LNCaP clone FGC (cell line): ENCODE results near the gene ASB15.
A peak's percentile ranks its signal among the peaks of the same experiment; 100 is the strongest.

ENCODE experiments used
- DNase-seq: peaks from one replicate; pipeline ENCODE4 v3.0.0-alpha.2; 2011; ENCODE audit warnings: low read depth
- H3K4me3 ChIP-seq: 2 replicates; pipeline ENCODE4 v1.5.1; 2011; ENCODE audit warnings: mild to moderate bottlenecking, low read depth, low read length, control low read depth
- TF ChIP-seq, protein P1 (sequence below): IDR thresholded peaks from 2 replicates; pipeline ENCODE4 v1.5.1; 2012; ENCODE audit warnings: mild to moderate bottlenecking; ENCODE audit not compliant: control insufficient read depth, insufficient read depth; ENCODE audit errors: extremely low read depth

ASB15 gene

GRCh38 chr7:123635551-123636359 is 34.1 kb downstream of the ASB15 start:
- no peak for DNase-seq
- TF ChIP-seq, protein P1, sequence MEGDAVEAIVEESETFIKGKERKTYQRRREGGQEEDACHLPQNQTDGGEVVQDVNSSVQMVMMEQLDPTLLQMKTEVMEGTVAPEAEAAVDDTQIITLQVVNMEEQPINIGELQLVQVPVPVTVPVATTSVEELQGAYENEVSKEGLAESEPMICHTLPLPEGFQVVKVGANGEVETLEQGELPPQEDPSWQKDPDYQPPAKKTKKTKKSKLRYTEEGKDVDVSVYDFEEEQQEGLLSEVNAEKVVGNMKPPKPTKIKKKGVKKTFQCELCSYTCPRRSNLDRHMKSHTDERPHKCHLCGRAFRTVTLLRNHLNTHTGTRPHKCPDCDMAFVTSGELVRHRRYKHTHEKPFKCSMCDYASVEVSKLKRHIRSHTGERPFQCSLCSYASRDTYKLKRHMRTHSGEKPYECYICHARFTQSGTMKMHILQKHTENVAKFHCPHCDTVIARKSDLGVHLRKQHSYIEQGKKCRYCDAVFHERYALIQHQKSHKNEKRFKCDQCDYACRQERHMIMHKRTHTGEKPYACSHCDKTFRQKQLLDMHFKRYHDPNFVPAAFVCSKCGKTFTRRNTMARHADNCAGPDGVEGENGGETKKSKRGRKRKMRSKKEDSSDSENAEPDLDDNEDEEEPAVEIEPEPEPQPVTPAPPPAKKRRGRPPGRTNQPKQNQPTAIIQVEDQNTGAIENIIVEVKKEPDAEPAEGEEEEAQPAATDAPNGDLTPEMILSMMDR: peak; percentile 73
- no peak overlapping the region for H3K4me3 ChIP-seq

GRCh38 chr7:123637203-123637602 is 35.6 kb downstream of the ASB15 start:
- TF ChIP-seq, protein P1: 0 out of 2 replicates have a peak, but pooled peaks have one; percentile 7
- H3K4me3 ChIP-seq: no peak overlapping the region
- no peak for DNase-seq

GRCh38 chr7:123637878-123638277 is 36.3 kb downstream of the ASB15 start:
- H3K4me3 ChIP-seq: no peak overlapping the region
- TF ChIP-seq, protein P1: no peak
- no peak for DNase-seq

GRCh38 chr7:123639631-123640030 is 38.0 kb downstream of the ASB15 start:
- TF ChIP-seq, protein P1: no peak
- DNase-seq: no peak
- H3K4me3 ChIP-seq: no peak overlapping the region

GRCh38 chr7:123640583-123640982 is 39.0 kb downstream of the ASB15 start:
- H3K4me3 ChIP-seq: no peak overlapping the region
- TF ChIP-seq, protein P1: no peak
- no peak for DNase-seq

GRCh38 chr7:123641901-123642300 is 40.3 kb downstream of the ASB15 start:
- TF ChIP-seq, protein P1: no peak
- no peak for DNase-seq
- H3K4me3 ChIP-seq: no peak overlapping the region
